ENCODE data around the gene BEGAIN.

BEGAIN gene

DNA sequence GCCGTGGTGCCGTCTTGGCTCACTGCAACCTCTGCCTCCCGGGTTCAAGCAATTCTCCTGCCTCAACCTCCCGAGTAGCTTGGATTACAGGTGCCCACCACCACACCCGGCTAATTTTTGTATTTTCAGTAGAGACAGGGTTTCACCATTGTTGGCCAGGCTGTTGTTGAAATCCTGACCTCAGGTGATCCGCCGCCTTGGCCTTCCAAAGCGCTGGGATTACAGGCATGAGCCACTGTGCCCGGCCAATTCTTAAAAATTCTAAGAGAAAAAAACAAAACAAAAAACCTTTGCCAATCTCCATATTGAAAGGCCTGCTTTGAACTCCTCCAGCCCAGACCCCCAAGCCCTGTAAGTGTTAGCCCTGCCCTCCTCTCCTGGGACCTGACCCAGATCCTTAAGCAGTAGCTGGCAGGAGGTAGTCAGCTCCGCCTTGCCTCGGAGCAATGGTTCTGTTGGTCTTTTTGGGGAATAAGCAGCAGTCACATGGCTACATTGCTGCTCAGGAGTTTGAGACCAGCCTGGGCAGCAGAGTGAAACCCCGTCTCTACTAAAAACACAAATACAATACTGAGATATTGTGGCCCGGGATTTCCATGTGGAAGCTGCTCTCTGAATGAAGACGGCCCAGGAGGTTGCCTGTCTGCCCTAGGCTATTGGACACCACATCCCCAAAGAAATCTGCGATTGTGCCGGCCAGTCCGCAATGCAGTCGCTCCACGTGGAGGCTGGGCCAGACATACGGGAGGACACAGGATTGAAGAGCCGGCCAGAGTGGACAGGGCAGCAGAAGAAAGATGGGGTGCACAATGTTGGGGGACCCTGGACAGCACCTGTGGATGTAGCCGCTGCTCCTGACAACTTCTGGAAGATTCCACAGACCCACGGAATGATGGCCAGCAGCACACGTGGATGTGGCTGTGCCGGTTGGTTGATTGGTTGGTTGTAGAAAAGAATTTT lies 28.8 kb upstream of the BEGAIN start:
- DNase-seq, result no peak

DNA sequence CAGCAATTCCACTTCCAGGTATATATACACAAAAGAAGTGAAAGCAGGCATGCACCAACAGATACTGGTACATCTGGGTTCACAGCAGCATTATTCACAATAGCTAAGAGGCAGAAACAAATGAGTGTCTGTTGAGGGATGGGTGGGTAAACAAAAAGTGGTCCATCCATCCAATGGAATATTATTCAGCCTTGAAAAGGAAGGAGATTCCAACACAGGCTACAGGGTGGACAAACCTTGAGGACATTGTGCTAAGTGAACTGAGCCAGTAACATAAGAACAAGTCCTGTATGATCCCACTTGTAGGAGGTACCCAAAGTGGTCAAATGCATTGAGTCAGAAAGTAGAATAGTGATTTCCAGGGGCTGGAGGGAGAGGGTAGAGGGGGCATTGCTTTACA lies 27.6 kb upstream of the BEGAIN start:
- no peak for DNase-seq

DNA sequence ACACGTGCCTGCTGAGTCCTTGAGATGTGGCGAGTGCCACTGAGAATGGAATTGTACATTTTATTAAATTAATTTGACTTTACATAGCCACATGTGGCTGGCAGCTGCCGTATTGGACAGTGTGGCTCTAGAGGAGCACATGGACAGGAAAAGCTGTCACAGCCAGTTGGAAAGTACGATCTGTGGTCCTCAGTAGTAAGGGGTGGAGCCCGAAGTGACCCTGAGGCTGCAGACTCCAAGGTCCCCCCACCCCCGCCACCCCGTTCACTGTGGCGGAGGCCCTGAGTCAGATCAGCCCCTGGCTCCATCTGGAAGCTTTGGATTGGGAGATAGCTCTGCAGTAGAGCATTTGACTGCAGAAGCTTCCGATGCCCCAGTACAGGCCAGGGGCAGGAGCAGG lies 25.8 kb upstream of the BEGAIN start:
- DNase-seq, result no peak

DNA sequence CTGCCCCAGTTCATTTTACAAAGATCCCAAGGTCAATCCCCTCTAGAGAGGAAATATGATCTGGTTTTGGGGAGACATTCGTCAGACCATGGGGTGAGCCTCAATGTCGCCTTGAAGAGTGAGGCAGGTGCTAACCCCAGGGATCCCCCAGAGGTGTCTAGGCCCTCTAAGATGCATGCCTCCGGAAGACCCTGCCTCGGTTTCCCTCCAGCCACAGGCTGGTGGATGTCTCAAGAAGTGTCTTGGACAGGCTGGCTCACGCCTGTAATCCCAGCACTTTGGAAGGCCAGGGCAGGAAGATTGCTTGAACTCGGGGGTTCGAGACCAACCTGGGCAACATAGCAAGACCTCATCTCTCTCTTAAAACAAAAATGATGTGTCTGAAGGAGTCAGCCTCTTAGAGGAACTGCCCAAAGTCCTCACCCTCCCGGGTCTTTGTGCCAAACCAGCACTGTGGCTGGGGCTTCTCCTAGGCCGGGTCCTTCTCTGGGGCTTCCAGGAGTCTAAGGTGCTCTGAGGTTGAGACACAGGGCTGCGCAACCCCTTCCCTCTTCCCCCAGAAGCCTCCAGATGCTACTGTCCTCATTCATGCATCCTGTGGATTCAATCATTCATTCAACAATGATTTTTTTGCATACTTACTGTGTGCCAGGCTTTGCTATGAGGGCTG lies 24.7 kb upstream of the BEGAIN start:
- no peak for DNase-seq

DNA sequence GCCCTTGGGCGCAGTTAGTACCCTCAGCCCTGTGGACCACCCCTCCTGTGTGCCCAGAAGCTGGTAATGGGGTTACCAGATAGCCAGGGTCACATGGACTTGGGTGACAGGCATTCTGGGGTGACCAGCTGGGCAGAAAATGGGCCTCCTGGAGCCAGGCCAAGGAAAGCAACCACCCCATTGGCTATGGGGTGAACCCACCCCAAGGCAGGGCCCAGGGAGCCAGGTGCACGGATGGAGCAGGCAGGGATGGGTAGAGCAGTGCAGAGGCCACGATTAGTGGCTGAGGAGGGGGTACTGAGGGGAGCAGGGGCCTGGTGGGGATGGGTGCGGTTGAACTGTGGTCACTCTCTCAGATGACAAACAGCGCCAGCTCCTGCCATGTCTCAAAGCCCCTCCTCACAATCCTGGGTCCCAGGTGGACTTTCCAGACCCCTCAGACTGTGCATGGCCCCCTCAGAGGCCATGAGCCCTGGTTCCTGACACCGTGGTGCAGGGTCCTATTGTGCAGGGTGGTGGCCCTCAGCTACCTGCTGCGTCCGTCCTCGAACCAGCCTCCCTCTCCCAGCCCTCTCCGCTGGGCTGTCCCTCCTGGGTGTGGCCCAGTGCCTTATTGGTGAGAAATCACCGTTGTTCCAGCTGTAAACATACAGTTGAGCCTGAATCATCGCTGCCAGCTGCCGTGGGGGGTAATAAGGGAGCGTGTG lies 23.4 kb upstream of the BEGAIN start:
- DNase-seq, result no peak

DNA sequence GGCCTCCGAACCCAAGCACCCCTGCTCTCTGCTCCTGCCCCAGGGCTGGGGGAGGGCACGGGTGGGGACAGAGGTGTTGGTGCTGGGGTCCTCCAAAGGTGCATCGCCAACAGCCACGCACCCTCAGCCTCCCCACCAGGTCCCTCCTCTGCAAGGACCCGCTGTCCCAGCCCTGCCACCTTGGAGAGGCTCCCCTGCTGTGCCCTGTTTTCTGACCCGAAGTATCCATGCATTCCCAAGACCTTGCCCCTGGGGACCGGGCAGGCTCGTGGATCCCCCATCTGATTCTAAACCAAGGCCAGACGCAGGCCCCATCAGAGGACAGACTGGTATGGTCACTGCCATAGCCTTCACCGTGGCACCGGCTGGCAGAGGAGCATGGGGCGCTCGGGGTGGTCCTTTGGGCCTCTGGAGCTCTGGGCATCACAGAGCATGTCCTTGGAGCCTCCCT lies 22.7 kb upstream of the BEGAIN start:
- no peak for DNase-seq

DNA sequence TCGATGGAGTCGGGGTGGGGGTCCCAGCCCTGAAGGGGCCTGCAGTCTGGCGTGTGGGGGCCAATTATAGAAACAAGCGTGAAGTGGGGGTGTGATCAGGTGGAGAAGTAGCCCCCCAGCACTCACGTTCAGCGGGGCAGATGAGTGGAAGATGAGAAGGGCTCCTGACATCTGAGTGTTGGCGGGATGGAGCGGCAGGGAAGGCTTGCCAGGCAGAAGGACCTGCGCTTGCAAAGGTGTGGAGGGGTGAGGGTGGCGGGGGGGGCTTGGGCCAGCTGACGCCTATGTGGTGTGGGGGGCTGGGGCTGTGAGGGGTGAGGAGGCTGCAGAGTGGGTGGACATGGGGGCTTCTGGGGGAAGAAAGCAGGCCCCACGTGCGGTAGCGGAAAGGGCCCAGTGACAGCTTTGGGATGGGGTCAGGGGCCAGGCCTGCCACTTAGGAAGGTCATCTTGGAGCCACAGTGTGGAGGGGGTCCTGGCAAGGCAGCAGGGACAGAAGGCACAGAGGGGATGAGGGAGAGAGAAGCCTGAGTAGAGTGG lies 22.2 kb upstream of the BEGAIN start:
- DNase-seq, result no peak

DNA sequence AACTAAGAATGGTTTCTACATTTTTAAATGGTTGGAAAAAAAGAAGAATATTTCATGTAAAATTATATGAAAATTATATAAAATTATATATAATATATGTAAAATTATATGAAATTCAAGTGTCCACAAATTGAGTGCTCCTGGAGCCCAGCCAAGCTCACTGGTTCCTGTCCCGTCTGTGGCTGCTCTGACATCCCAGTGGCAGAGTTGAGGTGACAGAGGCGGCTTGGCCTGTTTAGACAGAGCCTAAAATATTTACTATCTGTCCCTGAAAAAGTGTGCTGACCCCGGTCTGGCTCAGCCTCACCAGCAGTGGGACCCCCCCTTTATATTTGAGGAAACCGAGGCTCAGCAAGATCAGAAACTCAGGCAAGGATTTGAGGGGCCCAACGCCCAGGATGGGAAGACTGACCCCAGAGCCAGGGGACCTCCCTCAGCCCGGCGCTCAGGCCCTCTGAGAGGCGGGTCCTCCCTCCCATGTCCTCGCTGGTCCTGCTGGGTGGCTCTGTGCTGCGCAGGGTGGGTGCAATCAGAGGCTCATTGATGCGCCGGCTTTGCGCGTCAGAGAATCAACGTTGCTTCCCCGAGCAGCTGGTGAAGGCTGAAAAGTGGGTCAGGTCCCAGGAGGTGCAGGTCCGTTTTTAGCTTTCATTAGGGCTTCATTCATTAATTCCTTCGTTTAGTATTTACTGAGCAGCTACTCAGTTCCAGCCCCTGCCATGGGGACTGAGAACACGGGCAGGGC lies 21.5 kb upstream of the BEGAIN start:
- no peak for DNase-seq

DNA sequence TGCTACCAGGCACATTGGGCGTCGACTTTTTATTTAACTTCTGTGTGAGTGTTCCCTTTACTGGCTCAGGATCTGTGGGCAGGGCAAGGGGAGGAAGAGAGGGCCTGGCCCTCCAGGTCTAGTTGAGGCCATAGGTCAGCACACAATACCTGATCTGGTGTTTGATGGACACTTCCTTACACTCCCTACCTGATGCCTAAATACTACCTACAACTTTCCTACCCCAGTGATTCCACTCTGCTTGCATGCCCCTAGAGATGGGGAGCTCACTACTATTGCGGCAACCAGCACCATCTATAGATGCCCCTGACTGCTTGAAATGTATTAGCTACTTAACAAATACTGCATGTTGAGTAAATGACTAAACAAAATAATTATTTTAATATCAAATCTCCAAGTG lies 20.8 kb upstream of the BEGAIN start:
- DNase-seq, result no peak

DNA sequence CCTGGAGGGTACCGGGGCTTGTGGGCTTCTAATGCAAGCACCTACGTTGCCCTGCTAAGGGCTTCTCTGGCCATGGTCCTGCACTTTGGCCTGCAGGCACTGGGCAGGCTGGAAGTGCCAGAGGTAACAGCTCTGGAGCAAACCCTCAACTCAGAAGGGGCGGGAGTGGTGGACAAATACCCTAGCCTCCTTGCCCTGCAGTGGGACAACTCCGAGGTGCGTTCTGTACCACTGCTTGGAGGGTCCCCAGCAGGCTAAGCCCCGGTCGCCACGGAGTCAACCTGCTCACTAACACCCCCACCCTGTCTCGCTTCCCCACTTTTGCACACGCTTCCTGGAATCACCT lies 20.4 kb upstream of the BEGAIN start:
- DNase-seq, result no peak

DNA sequence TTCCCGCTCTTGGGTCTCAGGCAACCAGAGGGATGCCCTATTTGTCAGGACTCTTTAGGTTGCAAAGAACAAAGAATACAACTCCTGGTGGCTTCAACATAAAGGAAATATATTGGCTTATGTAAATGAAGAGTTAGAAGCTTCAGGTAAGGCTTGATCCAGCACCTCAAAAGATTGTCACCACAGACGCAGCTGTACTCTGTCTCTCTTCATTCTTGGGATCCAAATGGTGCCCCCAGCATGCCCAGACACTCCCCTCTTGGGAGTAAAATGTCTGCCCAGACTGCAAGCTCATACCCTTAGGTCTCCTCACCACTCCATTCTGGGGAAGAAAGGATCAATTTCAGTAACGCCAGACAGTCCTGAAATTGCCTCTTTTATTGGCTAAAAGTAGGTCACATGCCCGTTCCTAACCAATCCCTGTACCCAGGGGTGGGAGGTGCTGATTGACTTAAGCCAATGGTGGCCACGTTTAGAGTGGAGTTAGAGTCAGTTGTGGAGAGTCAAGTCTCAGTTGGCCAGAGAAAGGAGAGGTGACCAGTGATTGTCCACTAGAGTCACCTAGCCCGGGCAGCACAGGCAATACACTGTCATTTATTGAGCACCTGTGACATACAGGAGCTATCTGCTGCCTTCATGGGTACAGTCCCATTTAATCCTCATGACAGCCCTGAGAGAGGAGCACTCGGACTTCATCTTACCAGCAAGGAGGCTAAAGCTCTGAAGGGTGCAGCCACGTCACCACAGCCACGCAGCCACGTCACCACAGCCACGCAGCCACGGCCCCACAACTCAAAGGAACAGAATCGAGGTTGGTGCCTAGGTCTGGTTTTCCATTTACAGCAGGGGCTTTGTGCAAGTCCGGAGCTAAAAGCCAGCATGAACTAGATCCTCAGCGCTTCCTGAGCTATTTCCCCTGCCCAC lies 19.7 kb upstream of the BEGAIN start:
- DNase-seq, result no peak

DNA sequence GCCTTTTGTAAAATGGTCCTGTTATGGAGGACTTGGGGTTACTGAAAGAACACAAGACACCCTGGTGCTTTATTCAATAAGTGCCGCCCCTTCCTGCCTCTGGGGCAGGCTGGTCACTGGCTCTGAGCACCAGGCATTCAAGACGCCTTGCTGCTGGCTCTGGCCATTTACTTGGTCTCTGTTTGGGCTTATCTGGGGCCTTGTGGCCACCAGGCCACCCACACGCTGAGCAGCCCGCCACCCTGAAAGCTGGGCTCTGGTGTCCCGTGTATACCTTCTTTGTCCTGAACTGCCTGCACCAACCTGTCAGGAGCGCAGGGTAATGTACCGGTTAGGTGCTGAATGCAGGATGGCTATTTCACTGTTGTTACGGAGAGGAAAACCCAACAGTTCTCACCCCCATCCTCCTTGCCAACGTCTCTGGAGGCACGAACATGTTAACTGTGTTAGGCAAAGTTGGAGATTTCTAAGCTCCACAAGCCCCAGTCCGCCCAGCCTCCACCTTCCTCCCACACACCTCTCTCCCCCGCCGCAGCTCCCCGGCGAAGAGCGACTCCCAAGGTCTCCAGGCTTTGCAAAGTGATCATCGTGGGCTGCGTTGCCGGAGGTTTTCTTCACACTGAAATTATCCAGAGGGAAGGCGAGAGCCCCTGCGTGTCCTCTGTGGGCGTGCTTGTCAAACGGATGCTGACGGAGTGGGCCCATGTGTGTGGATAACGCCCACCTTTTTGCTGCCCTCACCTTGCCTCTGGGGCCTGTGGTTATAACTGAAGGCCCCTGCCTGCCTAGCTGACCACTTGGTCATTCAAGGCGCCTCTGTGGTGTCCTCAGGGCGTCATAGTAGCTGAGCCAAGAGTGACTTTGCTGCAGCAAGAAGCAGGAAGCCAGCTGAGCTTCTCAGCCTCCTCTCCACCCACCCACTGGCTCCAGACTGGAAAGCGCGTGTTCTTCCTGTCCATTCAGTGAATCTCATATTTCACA lies 18.8 kb upstream of the BEGAIN start:
- no peak for DNase-seq

DNA sequence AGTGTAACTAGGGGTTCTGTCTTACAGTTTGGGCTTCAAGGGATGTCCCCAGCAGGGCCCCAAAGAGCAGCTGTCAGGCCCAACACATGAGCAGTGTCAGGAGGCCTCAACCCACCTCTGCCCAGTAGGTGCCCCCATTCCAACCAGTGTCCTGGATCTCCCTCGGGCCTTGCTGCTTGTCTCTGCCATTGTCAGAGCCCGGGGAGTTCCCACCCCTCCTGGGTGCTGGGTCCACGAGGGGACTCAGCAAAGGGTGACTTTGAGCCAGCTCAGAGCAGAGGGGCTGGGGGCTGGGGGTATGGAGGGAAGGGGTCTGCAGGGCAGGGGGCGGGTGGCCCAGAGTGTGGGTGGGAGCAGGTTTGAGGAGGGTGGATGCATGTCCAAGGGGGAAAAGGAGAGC lies 18.0 kb upstream of the BEGAIN start:
- DNase-seq, result no peak

DNA sequence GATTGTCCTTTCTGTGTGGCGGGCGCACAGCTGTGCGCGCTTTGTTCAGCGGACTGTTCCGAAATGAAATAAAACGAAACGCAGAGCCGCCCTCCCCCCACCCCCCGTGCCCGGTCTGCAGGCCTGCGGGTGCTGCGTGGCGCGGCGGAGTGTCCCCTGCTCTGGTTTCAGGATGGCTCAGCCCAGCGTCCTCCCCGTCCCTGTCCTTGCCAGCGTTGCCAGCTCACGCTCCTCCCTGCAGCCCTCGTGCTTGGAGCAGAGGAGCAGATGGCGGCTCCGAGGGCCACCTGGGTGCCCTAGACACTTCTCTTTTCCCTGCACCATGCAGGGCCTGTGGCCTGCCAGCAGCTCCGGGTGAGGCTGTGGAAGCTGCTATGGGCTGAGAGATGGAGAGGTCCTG lies 17.5 kb upstream of the BEGAIN start:
- DNase-seq, result no peak

DNA sequence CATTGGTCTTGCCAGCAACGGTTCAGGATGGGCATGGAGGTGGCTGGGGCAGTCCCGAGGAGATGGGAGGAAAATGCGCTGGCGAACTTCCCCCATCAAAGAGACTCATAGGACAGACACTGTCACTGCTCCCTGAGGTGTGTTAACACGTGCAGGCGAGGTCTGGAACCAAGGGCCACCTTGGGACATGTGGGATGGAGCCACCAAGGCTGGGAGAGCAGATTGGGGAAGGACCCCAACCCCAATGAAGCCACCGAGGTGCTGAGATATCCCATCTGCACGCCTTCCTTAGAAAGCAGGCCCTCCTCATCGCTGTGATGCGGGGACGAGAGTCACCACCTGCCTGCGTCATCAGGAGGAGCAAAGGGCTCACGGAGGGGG lies 16.9 kb upstream of the BEGAIN start:
- no peak for DNase-seq

DNA sequence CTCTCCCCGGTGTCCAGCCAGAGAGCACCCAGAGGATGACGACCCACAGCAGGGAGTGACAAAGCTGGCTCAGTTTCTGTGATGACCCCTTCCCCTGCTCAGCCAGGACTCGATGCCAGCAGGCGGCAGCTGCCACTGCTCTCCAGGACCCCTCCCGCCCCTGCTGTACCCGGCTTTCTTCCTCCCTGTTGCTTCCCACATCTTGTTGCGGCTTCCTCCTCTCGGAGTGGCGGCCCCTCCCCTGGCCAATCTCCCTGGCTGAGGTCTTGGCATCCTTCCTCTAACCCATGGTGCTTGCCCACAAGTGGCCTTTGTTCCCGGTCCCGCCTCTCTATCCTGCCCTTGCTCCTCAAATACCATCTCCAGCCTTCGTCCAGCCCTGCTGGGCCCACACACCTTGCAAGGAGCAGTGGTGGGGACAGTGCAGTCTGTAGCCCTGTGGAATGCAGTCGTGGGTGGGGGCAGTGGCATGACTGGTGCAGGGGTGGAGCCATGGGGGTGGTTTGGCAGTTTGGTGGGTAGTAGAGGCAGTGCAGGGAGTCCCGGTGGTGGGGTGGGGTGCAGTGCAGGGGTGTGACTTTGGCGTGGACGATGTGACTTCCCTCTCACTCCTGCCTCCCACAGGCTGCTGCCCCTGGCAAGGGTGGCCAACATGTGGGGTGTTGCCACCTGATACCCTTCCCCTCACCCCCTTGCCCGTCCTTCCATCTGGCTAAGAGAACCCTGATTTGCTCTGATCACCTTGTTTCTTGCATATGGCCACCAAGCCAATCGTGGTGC lies 16.3 kb upstream of the BEGAIN start:
- no peak for DNase-seq

DNA sequence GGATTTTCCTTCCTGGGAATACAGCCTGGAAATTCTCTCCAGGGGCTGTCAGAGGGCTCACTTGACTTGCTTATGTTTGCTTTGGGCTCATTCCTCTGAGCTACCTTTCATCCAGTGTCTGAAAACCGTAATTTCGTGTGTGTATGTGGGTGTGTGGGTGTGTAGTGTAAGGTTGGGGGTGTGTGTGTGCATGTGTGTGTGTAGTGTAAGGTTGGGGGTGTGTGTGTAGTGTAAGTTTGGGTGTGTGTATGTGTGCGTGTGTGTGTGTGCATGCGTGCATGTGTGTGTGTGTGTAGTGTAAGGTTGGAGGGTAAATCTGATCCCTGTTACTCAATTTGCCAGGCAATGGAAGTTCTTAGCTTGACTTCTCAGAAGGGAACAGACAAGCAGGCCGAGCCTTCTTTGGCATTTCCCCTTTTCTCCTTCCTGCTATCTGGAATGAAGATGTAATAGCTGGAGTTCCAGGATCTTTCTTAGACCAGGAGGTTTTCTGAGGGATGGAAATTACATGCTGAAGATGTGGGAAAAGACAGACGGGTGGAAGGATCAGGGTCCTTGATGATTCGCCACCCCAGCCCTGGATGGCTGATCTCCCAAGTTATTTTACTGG lies 15.5 kb upstream of the BEGAIN start:
- no peak for DNase-seq

DNA sequence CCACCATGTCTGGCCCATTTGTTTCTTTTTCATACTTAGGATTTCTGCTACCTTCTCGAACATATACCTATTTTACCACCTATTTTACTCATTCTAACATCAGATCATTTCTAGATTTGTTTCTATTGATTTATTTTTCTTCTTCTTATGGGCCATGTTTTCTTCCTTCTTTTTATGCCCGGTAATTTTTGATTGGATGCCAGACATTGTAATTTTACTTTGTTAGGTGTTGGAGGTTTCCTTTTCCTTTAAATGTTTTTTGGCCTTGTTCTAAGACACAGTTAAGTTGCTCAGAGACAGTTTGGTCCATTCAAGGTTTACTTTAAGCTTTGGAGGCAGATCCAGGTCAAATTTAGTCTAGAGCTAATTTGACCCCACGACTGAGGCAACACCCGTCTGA lies 14.7 kb upstream of the BEGAIN start:
- DNase-seq, result no peak

DNA sequence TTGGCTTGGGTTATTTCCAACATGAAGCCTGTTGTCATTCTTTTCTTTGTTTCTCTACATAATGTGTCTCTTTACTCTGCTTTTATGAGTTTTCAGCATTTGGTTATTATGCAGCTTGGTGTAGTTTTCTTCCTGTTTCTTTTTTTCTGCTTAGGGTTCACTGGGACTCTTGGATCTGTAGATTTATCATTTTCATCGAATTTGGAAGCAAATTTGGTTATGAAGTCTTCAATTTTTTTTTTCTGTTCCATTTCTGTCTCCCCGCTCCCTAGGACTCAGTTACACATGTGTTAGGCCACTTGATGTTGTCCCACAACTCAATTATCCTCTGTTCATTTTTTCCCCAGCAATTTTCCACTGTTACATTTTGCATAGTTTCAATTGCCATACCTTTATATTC lies 13.8 kb upstream of the BEGAIN start:
- DNase-seq, result no peak

Data from NCI-H2029 treated with DMSO at 0.1 percent for 48 hours (cell line).